Activated CD8-positive, alpha-beta memory T cell treated with anti-CD3 and anti-CD28 coated beads for 48 hours (primary cell): Measurements from ENCODE around the gene KIR2DL3.
"Not testable (repeated sequence)": the region's sequence is repeated elsewhere in the genome, so short reads cannot be mapped to it uniquely, and the experiment has no call there.

ENCODE experiments used
- DNase-seq, 3 experiments: peaks; one replicate each; pipeline ENCODE4 v3.0.0-alpha.2; 2020; ENCODE audit warnings: low read depth in 2 of 3, low spot score in 2 of 3

KIR2DL3 gene

DNA sequence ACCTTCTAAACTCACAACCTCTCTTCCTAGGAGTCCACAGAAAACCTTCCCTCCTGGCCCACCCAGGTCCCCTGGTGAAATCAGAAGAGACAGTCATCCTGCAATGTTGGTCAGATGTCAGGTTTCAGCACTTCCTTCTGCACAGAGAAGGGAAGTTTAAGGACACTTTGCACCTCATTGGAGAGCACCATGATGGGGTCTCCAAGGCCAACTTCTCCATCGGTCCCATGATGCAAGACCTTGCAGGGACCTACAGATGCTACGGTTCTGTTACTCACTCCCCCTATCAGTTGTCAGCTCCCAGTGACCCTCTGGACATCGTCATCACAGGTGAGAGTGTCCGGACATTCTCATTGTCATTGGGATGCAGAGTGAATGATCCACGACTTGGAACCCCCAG is 3.6 kb downstream of the KIR2DL3 start:
- DNase-seq: not testable (repeated sequence)

DNA sequence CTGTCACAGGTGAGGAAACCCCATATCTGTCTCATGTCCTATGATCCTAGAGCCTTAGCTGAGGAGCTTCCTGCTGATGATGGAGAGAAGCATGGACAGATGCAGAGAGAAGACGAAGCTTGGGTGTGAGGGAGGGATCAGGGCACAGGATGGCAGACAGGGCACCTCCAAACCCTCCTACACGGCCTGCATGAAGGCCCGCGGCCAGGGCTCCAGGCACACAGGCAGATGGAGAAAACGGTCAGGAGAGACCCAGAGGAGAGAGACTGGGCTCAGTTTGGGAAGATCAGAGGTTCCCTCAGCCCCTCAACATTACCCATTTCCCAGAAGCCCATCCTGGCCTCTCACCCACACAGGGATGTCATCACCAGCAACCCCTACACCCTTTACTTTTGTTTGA is 5.8 kb downstream of the KIR2DL3 start:
- DNase-seq: not testable (repeated sequence)

- DNase-seq: not testable (repeated sequence)
Observed at GRCh38 chr19:54747614-54748322, 9.5 kb downstream of the KIR2DL3 start.

DNA sequence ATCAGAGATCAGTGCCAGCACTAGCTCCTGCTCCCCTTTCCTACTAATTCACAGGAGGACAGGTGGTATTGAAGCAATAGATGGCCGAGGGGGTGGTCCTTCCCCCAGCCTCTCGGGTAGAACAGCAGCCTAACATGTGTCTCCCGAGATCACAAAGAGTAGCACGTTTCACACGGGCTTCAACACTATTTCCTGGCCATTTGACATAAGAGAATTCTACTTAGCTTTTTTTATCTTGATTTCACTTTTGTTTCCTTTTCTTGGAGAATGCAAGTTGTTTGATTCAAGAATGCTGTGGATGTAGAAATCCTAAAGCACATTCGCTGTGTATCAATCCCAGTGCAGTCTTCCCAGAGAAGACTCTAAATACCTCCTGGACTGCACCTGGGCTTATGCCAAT is 12.0 kb downstream of the KIR2DL3 start:
- not testable (repeated sequence) for DNase-seq

- not testable (repeated sequence) for DNase-seq
Observed at GRCh38 chr19:54756204-54757110, 18.1 kb downstream of the KIR2DL3 start.

DNA sequence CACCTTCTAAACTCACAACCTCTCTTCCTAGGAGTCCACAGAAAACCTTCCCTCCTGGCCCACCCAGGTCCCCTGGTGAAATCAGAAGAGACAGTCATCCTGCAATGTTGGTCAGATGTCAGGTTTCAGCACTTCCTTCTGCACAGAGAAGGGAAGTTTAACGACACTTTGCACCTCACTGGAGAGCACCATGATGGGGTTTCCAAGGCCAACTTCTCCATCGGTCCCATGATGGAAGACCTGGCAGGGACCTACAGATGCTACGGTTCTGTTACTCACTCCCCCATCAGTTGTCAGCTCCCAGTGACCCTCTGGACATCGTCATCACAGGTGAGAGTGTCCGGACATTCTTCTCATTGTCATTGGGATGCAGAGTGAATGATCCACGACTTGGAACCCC is 20.3 kb downstream of the KIR2DL3 start:
- DNase-seq: not testable (repeated sequence)

- DNase-seq: not testable (repeated sequence)
Observed at GRCh38 chr19:54764219-54764618, 25.9 kb downstream of the KIR2DL3 start.

DNA sequence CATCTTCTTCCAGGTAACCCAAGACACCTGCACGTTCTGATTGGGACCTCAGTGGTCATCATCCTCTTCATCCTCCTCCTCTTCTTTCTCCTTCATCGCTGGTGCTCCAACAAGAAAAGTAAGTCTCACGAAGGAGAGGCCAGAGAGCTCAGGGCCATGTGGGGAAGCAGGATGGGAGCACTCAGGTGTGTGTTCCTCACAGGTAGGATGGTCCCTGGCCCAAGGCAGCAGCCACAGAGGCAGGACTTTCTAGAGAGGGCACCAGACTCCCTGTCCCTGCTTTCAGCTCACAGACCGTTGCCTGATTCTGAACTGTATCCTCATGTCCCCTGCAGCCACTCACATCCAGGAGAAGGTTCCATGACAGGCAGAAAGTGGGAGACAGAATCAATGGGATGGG is 28.2 kb downstream of the KIR2DL3 start:
- not testable (repeated sequence) for DNase-seq

GRCh38 chr19:54769646-54770045 is 31.3 kb downstream of the KIR2DL3 start, which contains the start of gene KIR2DL1:
Gene KIR2DL1 (plus strand): TSS chr19:54769793. CDS start chr19:54769851, 58 bp downstream.
- DNase-seq: not testable (repeated sequence)

DNA sequence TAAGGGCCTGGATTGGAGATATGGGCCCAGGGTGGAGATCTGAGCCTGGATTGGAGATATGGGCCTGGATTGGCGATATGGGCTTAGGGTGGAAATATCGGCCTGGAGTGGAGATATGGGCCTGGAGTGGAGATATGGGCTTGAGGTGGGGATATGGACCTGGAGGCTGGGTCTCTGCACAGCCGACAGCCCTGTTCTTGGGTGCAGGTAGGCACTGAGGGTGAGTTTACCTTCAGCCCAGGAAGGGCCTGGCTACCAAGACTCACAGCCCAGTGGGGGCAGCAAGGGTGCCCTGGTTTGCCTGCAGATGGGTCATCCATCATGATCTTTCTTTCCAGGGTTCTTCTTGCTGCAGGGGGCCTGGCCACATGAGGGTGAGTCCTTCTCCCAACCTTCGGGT is 32.2 kb downstream of the KIR2DL3 start:
- not testable (repeated sequence) for DNase-seq

- DNase-seq: not testable (repeated sequence)
Observed at GRCh38 chr19:54771018-54771960, 33.0 kb downstream of the KIR2DL3 start.

DNA sequence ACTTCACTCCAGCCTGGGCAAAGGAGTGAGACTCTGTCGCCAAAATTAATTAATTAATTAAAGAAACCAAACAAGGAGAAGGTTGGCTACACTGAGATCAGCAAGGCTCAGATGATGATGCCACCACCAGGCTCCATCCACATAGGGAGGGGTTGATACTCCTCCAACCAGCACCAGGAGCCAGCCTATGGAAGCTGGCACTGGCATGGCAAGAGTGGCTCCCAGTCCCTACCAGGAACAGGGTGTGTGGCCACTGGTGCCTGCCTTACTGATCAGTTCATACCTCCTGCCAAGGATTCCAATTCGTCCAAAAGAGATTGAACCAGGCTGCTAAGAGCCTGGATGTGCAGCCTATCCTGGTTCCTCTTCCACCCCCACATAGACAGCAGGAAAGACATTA is 34.4 kb downstream of the KIR2DL3 start:
- DNase-seq: not testable (repeated sequence)

DNA sequence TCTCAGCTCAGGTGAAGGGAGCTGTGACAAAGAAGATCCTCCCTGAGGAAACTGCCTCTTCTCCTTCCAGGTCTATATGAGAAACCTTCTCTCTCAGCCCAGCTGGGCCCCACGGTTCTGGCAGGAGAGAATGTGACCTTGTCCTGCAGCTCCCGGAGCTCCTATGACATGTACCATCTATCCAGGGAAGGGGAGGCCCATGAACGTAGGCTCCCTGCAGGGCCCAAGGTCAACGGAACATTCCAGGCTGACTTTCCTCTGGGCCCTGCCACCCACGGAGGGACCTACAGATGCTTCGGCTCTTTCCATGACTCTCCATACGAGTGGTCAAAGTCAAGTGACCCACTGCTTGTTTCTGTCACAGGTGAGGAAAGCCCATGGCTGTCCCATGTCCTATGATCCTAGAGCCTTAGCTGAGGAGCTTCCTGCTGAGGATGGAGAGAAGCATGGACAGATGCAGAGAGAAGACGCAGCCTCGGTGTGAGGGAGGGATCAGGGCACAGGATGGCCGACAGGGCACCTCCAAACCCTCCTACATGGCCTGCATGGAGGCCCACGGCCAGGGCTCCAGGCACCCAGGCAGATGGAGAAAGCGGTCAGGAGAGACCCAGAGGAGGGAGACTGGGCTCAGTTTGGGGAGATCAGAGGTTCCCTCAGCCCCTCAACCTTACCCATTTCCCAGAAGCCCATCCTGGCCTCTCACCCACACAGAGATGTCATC is 36.9 kb downstream of the KIR2DL3 start:
- DNase-seq: not testable (repeated sequence)

DNA sequence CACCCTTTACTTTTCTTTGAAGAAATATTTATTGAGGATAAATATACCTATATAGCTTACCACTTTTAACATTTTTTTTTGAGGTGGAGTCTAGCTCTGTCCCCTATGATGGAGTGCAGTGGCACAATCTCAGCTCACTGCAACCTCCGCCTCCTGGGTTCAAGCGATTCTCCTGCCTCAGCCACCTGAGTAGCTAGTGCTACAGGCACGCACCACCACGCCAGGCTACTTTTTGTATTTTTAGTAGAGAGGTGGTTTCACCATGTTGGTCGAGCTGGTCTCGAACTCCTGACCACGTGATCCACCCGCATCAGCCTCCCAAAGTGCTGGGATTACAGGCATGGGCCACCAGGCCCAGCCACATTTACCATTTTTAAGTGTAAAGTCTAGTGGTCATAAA is 37.5 kb downstream of the KIR2DL3 start:
- not testable (repeated sequence) for DNase-seq

DNA sequence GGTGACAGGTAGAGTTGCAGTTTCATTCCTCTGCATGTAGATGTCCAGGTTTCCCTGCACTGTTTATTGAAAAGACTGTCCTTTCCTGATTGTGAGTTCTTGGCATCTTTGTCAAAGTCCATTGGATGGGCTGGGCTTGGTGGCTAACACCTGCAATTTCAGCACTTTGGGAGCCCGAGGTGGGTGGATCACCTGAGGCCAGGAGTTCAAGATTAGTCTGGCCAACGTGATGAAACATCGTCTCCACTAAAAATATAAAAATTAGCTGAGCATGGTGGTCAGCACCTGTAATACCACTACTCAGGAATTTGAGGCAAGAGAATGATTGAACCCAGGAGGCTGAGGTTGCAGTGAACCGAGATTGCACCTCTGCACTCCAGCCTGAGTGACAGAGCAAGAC is 39.5 kb downstream of the KIR2DL3 start:
- DNase-seq: not testable (repeated sequence)

- DNase-seq: not testable (repeated sequence)
Observed at GRCh38 chr19:54778896-54779295, 40.6 kb downstream of the KIR2DL3 start.

- not testable (repeated sequence) for DNase-seq
Observed at GRCh38 chr19:54782916-54783315, 44.6 kb downstream of the KIR2DL3 start.

DNA sequence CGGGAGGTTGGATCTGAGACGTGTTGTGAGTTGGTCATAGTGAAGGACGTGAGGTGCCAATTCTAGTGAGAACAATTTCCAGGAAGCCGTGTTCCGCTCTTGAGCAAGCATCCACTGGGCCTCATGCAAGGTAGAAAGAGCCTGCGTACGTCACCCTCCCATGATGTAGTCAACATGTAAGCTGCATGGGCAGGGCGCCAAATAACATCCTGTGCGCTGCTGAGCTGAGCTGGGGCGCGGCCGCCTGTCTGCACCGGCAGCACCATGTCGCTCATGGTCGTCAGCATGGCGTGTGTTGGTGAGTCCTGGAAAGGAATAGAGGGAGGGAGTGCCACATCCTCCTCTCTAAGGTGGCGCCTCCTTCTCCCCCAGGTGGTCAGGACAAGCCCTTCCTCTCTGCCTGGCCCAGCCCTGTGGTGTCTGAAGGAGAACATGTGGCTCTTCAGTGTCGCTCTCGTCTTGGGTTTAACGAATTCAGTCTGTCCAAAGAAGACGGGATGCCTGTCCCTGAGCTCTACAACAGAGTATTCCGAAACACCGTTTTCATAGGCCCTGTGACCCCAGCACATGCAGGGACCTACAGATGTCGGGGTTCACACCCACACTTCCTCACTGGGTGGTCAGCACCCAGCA is 47.9 kb downstream of the KIR2DL3 start:
- DNase-seq: not testable (repeated sequence)

DNA sequence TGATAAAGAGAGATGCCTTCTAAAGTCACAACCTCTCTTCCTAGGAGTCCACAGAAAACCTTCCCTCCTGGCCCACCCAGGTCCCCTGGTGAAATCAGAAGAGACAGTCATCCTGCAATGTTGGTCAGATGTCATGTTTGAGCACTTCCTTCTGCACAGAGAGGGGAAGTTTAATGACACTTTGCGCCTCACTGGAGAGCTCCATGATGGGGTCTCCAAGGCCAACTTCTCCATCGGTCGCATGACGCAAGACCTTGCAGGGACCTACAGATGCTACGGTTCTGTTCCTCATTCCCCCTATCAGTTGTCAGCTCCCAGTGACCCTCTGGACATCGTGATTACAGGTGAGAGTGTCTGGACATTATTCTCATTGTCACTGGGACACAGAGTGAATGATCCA is 49.8 kb downstream of the KIR2DL3 start:
- not testable (repeated sequence) for DNase-seq

GRCh38 chr19:54790711-54791110 is 52.4 kb downstream of the KIR2DL3 start:
- DNase-seq: no peak
